Cardiac muscle cell (in vitro differentiated cells and primary cell): ENCODE data around the gene SOCS1. TPM values are rescaled to one million over a fixed set of nuclear protein-coding genes. Genes with fewer than 3 reads are reported as not detected.
"Not testable (repeated sequence)": the region's sequence is repeated elsewhere in the genome, so short reads cannot be mapped to it uniquely, and the experiment has no call there.

Experiments
- DNase-seq, 2 donors: peaks; one replicate each; pipeline versions ENCODE4 v3.0.0 to v3.0.0-alpha.2; 2010 to 2017; ENCODE audit warnings: low read depth in 1 of 2, low spot score in 1 of 2
- H3K27ac ChIP-seq: fragments of 200-600 bp; sonication (generic); 2 replicates; pipeline ENCODE4 v1.5.1; 2016
- H3K27me3 ChIP-seq: fragments of 200-600 bp; sonication (generic); 2 replicates; pipeline ENCODE4 v1.6.0; 2016; ENCODE audit warnings: control low read depth
- H3K36me3 ChIP-seq: fragments of 200-600 bp; sonication (generic); 2 replicates; pipeline ENCODE4 v1.5.1; 2016; ENCODE audit warnings: control low read depth
- H3K4me1 ChIP-seq: fragments of 200-600 bp; sonication (generic); 2 replicates; pipeline ENCODE4 v1.8.1; 2017; ENCODE audit warnings: low read depth, mild to moderate bottlenecking, mixed run types
- H3K4me3 ChIP-seq: fragments of 200-600 bp; sonication (generic); 2 replicates; pipeline ENCODE4 v1.5.1; 2016; ENCODE audit warnings: mild to moderate bottlenecking
- H3K9me3 ChIP-seq: fragments of 200-600 bp; sonication (generic); 2 replicates; pipeline ENCODE4 v1.5.1; 2017; ENCODE audit warnings: low read depth, mild to moderate bottlenecking, control low read depth
- CTCF ChIP-seq: IDR thresholded peaks from 2 replicates; pipeline ENCODE4 v1.5.1; 2012; ENCODE audit warnings: low read depth, mild to moderate bottlenecking, low read length
- polyA plus RNA-seq: library from polyadenylated mRNA; unstranded; fragments of >200 nt; fragmentation: Nextera tagmentation; extraction: Ambion mirVana; gene quantifications from 2 replicates; pipeline ENCODE4 v1.2.1, GENCODE V29; 2016
- total RNA-seq: library from RNA; depleted of rRNA; stranded (reverse); fragments of >200 nt; gene quantifications from 2 replicates; pipeline ENCODE4 v1.2.3, GENCODE V29; 2016

SOCS1 gene
- total and polyA plus RNA-seq, 2 experiments from 2014 or later, result 3.6 to 11.0 TPM

DNA sequence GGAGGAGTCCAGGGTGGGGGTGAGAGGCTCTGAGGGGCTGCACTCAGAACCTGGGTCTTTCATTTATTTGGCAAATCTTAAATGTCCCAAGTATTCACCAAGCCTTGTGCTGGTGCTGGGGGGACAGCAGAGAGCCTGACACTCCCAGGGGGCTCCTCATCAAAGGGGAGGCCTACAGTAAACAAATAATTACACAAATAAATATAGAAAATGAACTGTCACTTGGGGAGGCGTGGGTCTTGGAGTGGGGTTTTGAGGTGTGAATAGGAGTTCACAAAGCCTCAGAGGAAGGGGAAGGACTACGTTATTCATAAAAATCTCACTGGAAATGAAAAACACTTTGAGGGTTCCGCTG, 40.3 kb upstream of the SOCS1 start:
- Histone ChIP-seq H3K27ac (peak overlapping the region; percentile 69), H3K36me3 (no peaks in the 10 kb centered on the region), H3K4me3 (no peak overlapping the region), H3K9me3 (no peaks in the 10 kb centered on the region), H3K4me1 (peaks cover 20% of the 10 kb centered on the region), H3K27me3 (no peaks in the 10 kb centered on the region)
- no peak for TF ChIP-seq CTCF
- no peak for DNase-seq

DNA sequence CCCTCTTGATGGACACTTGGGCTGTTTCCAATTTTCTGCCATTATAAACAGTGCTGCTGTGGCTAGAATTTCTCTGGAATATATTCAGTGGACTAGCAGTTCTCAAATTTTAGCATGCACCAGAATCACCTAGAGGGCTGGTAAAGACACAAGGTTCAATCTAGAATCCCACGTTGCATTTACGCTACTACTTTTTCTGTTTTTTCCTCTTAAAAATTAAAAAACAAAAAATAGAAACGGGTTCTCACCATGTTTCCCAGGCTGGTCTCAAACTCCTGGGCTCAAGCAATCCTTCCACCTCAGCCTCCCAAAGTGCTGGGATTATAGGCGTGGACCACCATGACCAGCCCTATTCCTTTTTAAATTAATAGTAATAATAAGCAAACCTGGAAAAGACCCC, 39.7 kb upstream of the SOCS1 start:
- Histone ChIP-seq H3K27me3 (no peaks in the 10 kb centered on the region), H3K27ac (peak overlapping the region; percentile 69), H3K36me3 (no peaks in the 10 kb centered on the region), H3K4me1 (peaks cover 20% of the 10 kb centered on the region), H3K4me3 (no peak overlapping the region), H3K9me3 (no peaks in the 10 kb centered on the region)
- no peak for DNase-seq
- TF ChIP-seq CTCF, result no peak

DNA sequence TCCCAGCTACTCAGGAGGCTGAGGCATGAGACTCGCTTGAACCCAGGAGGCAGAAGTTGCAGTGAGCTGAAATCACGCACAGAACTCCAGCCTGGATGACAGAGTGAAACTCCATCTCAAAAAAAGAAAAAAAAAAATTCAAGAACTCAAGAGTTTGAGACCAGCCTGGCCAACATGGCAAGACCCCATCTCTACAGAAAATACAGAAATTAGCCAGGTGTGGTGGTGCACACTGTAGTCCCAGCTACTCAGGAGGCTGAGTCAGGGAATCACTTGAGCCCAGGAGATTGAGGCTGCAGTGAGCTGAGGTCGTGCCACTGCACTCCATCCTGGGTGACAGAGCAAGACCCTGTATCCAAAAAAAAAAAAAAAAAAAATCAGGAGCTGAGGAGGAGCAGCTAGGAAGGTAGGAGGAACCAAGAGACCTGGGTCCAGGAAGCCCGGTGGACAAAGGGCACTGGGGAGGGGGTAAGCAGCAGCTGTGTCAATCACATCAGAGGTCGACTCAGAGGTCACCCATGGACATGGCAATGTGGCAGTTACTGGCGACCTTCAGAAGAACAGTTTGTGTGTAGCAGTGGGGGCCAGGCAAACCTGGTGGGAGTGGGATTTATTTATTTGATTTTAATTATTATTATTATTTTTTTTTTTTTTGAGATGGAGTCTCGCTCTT, 36.2 kb upstream of the SOCS1 start:
- DNase-seq, result no peak
- no peaks in the 10 kb centered on the region for H3K9me3 ChIP-seq
- H3K36me3 ChIP-seq, result no peaks in the 10 kb centered on the region
- H3K4me3 ChIP-seq, result no peak overlapping the region
- H3K4me1 ChIP-seq, result peaks cover 13% of the 10 kb centered on the region
- no peak for TF ChIP-seq CTCF
- H3K27ac ChIP-seq, result no peak overlapping the region
- H3K27me3 ChIP-seq, result no peaks in the 10 kb centered on the region

GRCh38 chr16:11291091-11291703, 35.2 kb upstream of the SOCS1 start:
- DNase-seq, result peak in 1 of 2 donors; percentile 39
- Histone ChIP-seq H3K27me3 (no peaks in the 10 kb centered on the region), H3K4me1 (peaks cover 3% of the 10 kb centered on the region), H3K36me3 (no peaks in the 10 kb centered on the region), H3K27ac (no peak overlapping the region), H3K4me3 (no peak overlapping the region), H3K9me3 (no peaks in the 10 kb centered on the region)
- no peak for TF ChIP-seq CTCF

DNA sequence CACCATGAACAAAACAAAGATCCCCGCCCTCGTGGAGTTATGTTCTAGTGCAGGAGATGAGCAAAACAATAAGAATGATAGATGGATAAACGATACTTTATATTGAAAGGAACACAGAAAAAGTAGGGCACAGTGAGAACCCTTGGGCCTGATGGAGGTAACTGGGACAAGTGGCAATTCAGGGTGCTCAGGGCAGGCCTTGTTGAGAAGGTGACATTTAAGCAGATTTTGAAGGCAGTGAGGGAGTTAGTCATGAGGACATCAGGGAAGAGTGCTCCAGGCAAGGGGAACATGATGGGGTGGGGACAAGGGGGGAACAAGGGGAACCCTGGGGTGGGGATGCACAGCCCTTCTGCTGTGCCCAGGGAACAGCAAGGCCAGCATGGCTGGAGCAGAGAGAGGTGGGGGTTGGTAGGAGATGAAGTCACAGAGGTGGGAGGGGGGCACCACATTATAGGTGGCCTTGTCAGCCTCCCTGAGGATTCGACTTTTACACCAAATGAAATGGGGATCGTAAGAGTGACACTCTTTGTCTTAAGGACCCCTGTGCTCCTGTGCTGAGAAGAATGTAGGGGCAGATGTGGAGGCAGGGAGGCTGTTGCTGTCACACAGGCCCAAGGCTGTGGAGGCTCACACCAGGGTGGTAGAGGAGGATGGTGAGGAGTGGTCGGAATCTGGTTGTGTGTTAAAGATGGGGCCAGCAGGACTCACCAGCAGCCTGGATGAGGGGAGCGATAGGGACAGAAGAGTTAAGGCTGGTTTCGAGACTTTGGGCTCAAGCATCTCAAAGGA, 34.3 kb upstream of the SOCS1 start:
- TF ChIP-seq CTCF, result no peak
- H3K27ac ChIP-seq, result no peak overlapping the region
- H3K4me3 ChIP-seq, result no peak overlapping the region
- no peaks in the 10 kb centered on the region for H3K27me3 ChIP-seq
- no peak for DNase-seq
- H3K36me3 ChIP-seq, result no peaks in the 10 kb centered on the region
- no peaks in the 10 kb centered on the region for H3K9me3 ChIP-seq
- no peaks in the 10 kb centered on the region for H3K4me1 ChIP-seq

GRCh38 chr16:11289696-11290095, 33.7 kb upstream of the SOCS1 start:
- not testable (repeated sequence) for DNase-seq, H3K36me3 ChIP-seq, H3K4me1 ChIP-seq, H3K27ac ChIP-seq, H3K4me3 ChIP-seq, H3K9me3 ChIP-seq, H3K27me3 ChIP-seq
